ENCODE data around the gene FBXO42. TPM values are rescaled to one million over a fixed set of nuclear protein-coding genes. Genes with fewer than 3 reads are reported as not detected.
"Not testable (repeated sequence)": the region's sequence is repeated elsewhere in the genome, so short reads cannot be mapped to it uniquely, and the experiment has no call there.

Gene FBXO42
- total RNA-seq, 1 donor from 2014 or later = 21.0 TPM

DNA sequence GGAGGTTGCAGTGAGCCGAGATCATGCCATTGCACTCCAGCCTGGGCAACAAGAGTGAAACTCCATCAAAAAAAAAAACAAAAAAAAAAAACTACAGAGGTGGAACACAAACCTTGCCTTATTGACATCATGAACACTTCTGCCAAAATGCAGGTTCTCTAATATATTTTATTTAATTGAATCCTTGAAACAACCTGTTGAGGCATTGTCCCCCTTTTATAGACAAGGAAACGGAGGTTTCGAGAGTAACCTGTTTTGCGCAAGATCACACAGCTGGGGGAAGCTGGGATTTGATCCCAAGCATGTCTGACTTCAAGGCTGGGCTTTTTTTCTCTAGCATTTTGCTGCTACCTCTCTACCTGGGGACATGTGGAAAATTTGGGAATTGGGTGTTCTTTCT is 17.5 kb upstream of the FBXO42 start:
- no peak for DNase-seq
- Histone ChIP-seq H3K4me1 (peaks cover 56% of the 10 kb centered on the region), H3K27me3 (no peaks in the 10 kb centered on the region), H3K27ac (no peak overlapping the region), H3K9me3 (no peaks in the 10 kb centered on the region), H3K4me3 (no peak overlapping the region), H3K36me3 (no peaks in the 10 kb centered on the region)
- intact Hi-C loops (cut with DNase I) = no loop called here
- ATAC-seq = no peak
- no peak for TF ChIP-seq CTCF (IDR thresholded peaks at IDR 0.05)

DNA sequence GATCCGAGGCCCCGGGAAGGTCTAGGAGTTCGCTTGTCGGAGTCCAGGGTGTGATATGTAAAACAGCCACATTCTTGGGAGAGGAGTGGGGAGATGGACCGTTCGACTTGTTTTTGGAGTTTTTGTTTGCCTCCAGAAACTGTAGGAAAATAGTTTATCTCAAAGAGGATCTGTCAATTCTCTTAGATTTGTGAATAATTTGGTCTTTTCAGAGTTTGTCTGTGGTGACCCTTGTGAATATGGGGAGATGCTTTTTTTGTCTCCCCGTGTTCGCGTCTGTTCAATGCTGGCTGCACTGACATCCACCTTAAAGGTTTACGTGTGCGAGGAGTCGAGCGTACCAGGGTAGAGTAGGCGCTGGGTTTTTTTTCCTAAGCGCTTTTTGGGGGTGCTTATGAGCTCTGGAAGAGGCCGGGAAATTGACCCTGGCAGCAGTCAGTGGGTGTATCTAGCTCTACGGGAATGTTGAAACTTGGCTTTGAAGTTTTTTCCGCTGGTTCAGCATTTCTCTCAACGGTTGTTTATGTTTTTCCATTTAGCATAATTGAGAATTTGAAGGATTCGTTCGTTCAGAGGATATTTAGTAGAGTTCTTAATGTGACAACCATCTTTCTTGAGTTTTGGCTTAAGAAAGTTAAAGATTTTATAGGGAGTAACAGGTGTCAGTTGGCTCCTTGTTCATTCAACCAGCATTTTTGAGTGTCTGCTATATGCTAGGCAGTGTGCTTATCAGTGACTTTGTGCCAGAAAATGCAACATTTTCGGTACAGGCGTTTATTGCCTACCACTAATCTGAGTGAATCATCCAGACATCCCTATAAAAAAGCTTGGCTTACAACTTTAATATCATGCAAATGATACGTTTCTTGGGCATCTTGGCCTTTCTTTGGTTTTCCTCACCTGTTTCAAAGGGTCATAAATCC is 15.9 kb upstream of the FBXO42 start:
- Histone ChIP-seq H3K4me3 (peak overlapping the region; percentile 95), H3K9me3 (no peaks in the 10 kb centered on the region), H3K27ac (peak overlapping the region; percentile 98), H3K4me1 (peaks cover 50% of the 10 kb centered on the region), H3K27me3 (no peaks in the 10 kb centered on the region), H3K36me3 (no peaks in the 10 kb centered on the region)
- intact Hi-C loops (cut with DNase I) = no loop called here
- no peak for TF ChIP-seq CTCF (IDR thresholded peaks at IDR 0.05)
- DNase-seq (no peak), ATAC-seq (no peak)

DNA sequence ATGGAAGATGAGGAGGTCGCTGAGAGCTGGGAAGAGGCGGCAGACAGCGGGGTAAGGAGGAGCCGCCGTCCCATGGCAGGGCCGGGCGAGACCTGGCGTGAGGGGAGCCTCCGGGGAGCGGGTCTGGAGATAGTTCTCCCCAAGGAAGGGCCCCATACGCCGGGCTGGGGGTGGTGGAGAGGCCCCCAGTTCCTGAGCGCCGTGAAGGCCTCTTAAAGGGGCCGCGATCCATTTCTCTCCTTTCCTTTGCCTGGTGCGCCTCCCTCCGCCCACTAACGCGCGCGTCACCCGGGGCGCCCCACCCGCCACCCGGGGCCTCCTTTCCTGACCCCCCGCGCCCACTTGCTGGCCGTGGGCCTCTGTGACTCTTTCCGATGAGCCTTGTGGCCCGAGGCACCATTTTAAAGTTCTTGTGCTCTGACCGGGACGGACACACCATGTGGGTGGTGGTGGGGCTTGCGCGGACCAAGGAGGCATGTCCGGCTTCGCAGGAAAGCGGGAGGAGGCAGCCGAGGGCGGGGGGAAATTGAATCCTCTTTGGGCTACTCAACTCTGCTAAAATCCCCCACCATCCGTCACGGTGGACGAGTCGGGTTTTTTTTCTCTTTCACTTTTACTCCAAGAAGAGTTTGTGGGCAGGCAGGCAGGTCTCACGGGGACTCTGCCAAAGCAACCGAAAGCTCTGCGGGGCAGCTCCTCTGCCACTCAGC is 15.1 kb upstream of the FBXO42 start:
- peaks cover 42% of the 10 kb centered on the region for H3K4me1 ChIP-seq

DNA sequence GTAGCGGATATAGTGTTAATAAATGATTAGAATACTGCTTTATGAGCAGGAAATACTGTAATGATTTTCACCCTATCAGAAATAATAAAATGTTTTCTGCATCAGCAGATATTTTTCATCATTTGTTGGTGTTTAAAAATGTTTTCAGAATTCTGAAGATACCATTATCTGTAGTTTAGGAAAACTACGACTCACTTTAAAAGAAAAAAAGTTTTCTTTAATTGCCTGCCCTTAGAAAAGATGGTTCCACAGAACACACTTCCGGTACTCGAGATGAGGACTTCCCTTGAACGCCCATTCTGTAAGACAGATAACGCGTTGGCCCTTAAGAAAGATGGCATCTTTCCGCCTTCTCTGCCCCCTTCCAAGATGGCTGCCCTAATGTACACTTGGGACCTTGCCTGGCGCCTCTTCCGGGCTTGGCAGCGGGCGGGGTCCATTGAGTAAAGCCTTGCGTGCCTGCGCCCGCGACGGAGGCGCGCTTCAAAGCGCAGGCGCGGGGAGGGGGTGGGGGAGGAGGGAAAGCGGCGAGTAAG is 14.5 kb upstream of the FBXO42 start, which contains the start of gene SZRD1:
Gene SZRD1 (plus strand): TSS at position 521 of the 536 bp plus-strand sequence. CDS start 16 bp downstream, outside the sequence.
- intact Hi-C loops (cut with DNase I) = no loop called here
- peak; percentile 98 for DNase-seq
- peaks cover 36% of the 10 kb centered on the region for H3K4me1 ChIP-seq

More for the DNA sequence above, 15.1 kb upstream of the FBXO42 start:
- ATAC-seq (peak; percentile 91), DNase-seq (peak; percentile 93)
- peak; percentile 22 for TF ChIP-seq CTCF (IDR thresholded peaks at IDR 0.05)
- H3K4me3 ChIP-seq = peak overlapping the region; percentile 95
- intact Hi-C loops (cut with DNase I) = no loop called here
- no peaks in the 10 kb centered on the region for H3K27me3 ChIP-seq
- no peaks in the 10 kb centered on the region for H3K9me3 ChIP-seq
- H3K27ac ChIP-seq = peak overlapping the region; percentile 98
- no peaks in the 10 kb centered on the region for H3K36me3 ChIP-seq

GRCh38 chr1:16365146-16365498 is 12.8 kb upstream of the FBXO42 start:
- H3K27ac ChIP-seq; DNase-seq; intact Hi-C loops (cut with DNase I); H3K9me3 ChIP-seq; H3K27me3 ChIP-seq; H3K36me3 ChIP-seq; H3K4me3 ChIP-seq; ATAC-seq: not testable (repeated sequence)
- H3K4me1 ChIP-seq = peaks cover 27% of the 10 kb centered on the region

More for the DNA sequence above, 14.5 kb upstream of the FBXO42 start, which contains the start of gene SZRD1:
- Histone ChIP-seq H3K36me3 (no peaks in the 10 kb centered on the region), H3K9me3 (no peaks in the 10 kb centered on the region), H3K4me3 (peak within 1 kb of the TSS; percentile 95), H3K27me3 (no peaks in the 10 kb centered on the region), H3K27ac (peak within 1 kb of the TSS; percentile 98)
- peak; percentile 96 for ATAC-seq
- TF ChIP-seq CTCF (IDR thresholded peaks at IDR 0.05) = no peak

Data from upper lobe of right lung (tissue), 1 donor.